Endothelial cell of umbilical vein (primary cell): Measurements from ENCODE around the gene RIPOR1. TPM values are rescaled to one million over a fixed set of nuclear protein-coding genes. Genes with fewer than 3 reads are reported as not detected.

Experiments used
- BruUV-seq: library from RNA; stranded (reverse); fragments of 400-500 nt; replicated peaks from 2 replicates; lab custom pipeline; 2021; lab: Mats Ljungman, UMichigan
- CTCF ChIA-PET: fragments of 300-600, 350-600 bp; sonication (Branson Sonifier 250); formaldehyde crosslinking; loops from one replicate; lab custom pipeline; 2021; ENCODE audit warnings: antibody characterized with exemption, inconsistent platforms; lab: Charles Lee
- POLR2A ChIA-PET: fragments of 300-600, 350-600 bp; sonication (Branson Sonifier 250); formaldehyde crosslinking; loops from one replicate; lab custom pipeline; 2021; ENCODE audit warnings: antibody characterized with exemption, inconsistent platforms; lab: Charles Lee
- DNase-seq: peaks from one replicate; pipeline ENCODE4 v3.0.0-alpha.2; 2011; ENCODE audit warnings: low read depth, low spot score
- FAIRE-seq: peaks from 2 replicates; lab custom pipeline; 2011; peaks lifted over from hg19 to GRCh38; lab: Jason Lieb, UNC
- H2AFZ ChIP-seq: 2 replicates; pipeline ENCODE4 v1.6.0; 2012; ENCODE audit warnings: low read depth, low read length, control low read depth, inconsistent platforms
- H3K27ac ChIP-seq: 2 replicates; pipeline ENCODE4 v1.5.1; 2011; ENCODE audit warnings: low read depth, mild to moderate bottlenecking, control low read depth, low read length, moderate library complexity; ENCODE audit not compliant: insufficient read depth
- H3K27me3 ChIP-seq, 2 experiments: 2 replicates each; pipeline versions ENCODE4 v1.6.0 to v1.6.1; 2011; ENCODE audit warnings: low read length in 2 of 2, mixed read lengths in 1 of 2; ENCODE audit not compliant: control insufficient read depth in 2 of 2, insufficient read depth in 2 of 2
- H3K36me3 ChIP-seq, 2 experiments: 2 replicates in 1 of 2; 3 replicates in 1 of 2; pipeline ENCODE4 v1.5.1; 2011; ENCODE audit warnings: low read length in 2 of 2, mild to moderate bottlenecking in 1 of 2, moderate library complexity in 1 of 2; ENCODE audit not compliant: control insufficient read depth in 2 of 2, insufficient read depth in 2 of 2; ENCODE audit errors: extremely low read depth in 1 of 2
- H3K4me1 ChIP-seq: 3 replicates; pipeline ENCODE4 v1.5.1; 2011; ENCODE audit warnings: mild to moderate bottlenecking, low read length; ENCODE audit not compliant: control insufficient read depth, insufficient read depth; ENCODE audit errors: extremely low read depth
- H3K4me2 ChIP-seq: 2 replicates; pipeline ENCODE4 v1.6.1; 2011; ENCODE audit warnings: low read length, control low read depth, mixed read lengths; ENCODE audit not compliant: insufficient read depth
- H3K4me3 ChIP-seq, 3 experiments: fragments of 200-600 bp in 1 of 3; sonication (generic), shearing (Covaris generic) in 1 of 3; replicated peaks in 1 of 3; 2 replicates each; pipeline ENCODE4 v1.5.1; 2011 to 2016; ENCODE audit warnings: control low read depth in 3 of 3, low read length in 3 of 3, mild to moderate bottlenecking in 2 of 3, inconsistent platforms in 1 of 3, low read depth in 1 of 3, moderate library complexity in 1 of 3; ENCODE audit not compliant: insufficient read depth in 1 of 3
- H3K79me2 ChIP-seq: 2 replicates; pipeline ENCODE4 v1.6.0; 2012; ENCODE audit warnings: low read length, inconsistent platforms; ENCODE audit not compliant: control insufficient read depth, insufficient read depth
- H3K9ac ChIP-seq: replicated peaks from 2 replicates; pipeline ENCODE3; 2011; ENCODE audit warnings: low read length, control low read depth; ENCODE audit not compliant: insufficient read depth; ENCODE audit errors: extremely low read depth
- H3K9me1 ChIP-seq: replicated peaks from 3 replicates; pipeline ENCODE4 v1.6.0; 2011; ENCODE audit warnings: mild to moderate bottlenecking, low read length; ENCODE audit not compliant: control insufficient read depth, insufficient read depth; ENCODE audit errors: extremely low read depth
- H3K9me3 ChIP-seq: replicated peaks from 2 replicates; pipeline ENCODE4 v1.5.1; 2012; ENCODE audit warnings: low read length, inconsistent platforms; ENCODE audit not compliant: control insufficient read depth, insufficient read depth
- H4K20me1 ChIP-seq: replicated peaks from 2 replicates; pipeline ENCODE3; 2011; ENCODE audit warnings: mild to moderate bottlenecking, low read length; ENCODE audit not compliant: control insufficient read depth, insufficient read depth; ENCODE audit errors: extremely low read depth
- EZH2 ChIP-seq: IDR thresholded peaks from 2 replicates; pipeline ENCODE4 v1.6.1; 2012; ENCODE audit warnings: borderline replicate concordance, low read depth, mild to moderate bottlenecking, moderate library complexity, low read length, inconsistent platforms; ENCODE audit not compliant: severe bottlenecking
- FOS ChIP-seq: IDR thresholded peaks from 2 replicates; pipeline ENCODE4 v1.6.1; 2011; ENCODE audit warnings: mild to moderate bottlenecking, low read length, moderate library complexity, borderline replicate concordance; ENCODE audit not compliant: insufficient read depth
- GATA2 ChIP-seq: IDR thresholded peaks from 2 replicates; pipeline ENCODE4 v1.7.0; 2011; ENCODE audit warnings: low read depth, mild to moderate bottlenecking, moderate library complexity, mixed read lengths, low read length; ENCODE audit not compliant: insufficient read length, insufficient read depth
- JUN ChIP-seq: IDR thresholded peaks from 2 replicates; pipeline ENCODE4 v1.6.1; 2011; ENCODE audit warnings: borderline replicate concordance, low read depth; ENCODE audit not compliant: insufficient read length, insufficient read depth
- MAX ChIP-seq: IDR thresholded peaks from 2 replicates; pipeline ENCODE4 v1.6.1; 2011; ENCODE audit not compliant: insufficient read depth, insufficient read length
- MYC ChIP-seq: IDR thresholded peaks from one replicate; pipeline ENCODE4 v1.6.1; 2011; ENCODE audit warnings: mild to moderate bottlenecking, low read depth, low read length
- POLR2A ChIP-seq: IDR thresholded peaks from 2 replicates; pipeline ENCODE4 v1.6.1; 2012; ENCODE audit warnings: low read depth, mild to moderate bottlenecking, control low read depth, low read length
- POLR2AphosphoS5 ChIP-seq: IDR thresholded peaks from 2 replicates; pipeline ENCODE4 v1.6.1; 2012; ENCODE audit warnings: low read depth, mild to moderate bottlenecking, control low read depth, low read length, moderate library complexity; ENCODE audit not compliant: insufficient read depth
- dilution Hi-C: fragments of 300-500 bp; cut with MboI; formaldehyde crosslinking; loops from one replicate; pipeline ENCODE4 v1.15.0; 2019; ENCODE audit warnings: low sequenced_read_pairs; ENCODE audit not compliant: extremely low pct_ligation_motif_present
- intact Hi-C: fragments of 100-400 bp; cut with micrococcal nuclease; formaldehyde crosslinking; loops from one replicate; pipeline ENCODE4 v1.10.0; 2022
- polyA plus RNA-seq, 4 experiments: library from polyadenylated mRNA; depleted of rRNA in 3 of 4; stranded (reverse) in 3 of 4; unstranded in 1 of 4; fragments of >200 nt; gene quantifications; 2 replicates each; pipeline versions ENCODE4 v1.2.1 to v1.2.3, GENCODE V29; 2011 to 2012; ENCODE audit warnings: missing spikeins in 1 of 4
- total RNA-seq: library from RNA; stranded (reverse); gene quantifications from 2 replicates; pipeline ENCODE4 v1.2.3, GENCODE V29; 2021
- TF ChIP-seq, protein P1 (sequence below), 2 donors: IDR thresholded peaks; 1 replicate in 1 of 2; 2 replicates in 1 of 2; pipeline ENCODE4 v1.5.1; 2011; ENCODE audit warnings: low read length in 2 of 2, mild to moderate bottlenecking in 2 of 2, moderate library complexity in 2 of 2, control low read depth in 1 of 2, inconsistent platforms in 1 of 2, low read depth in 1 of 2; ENCODE audit not compliant: insufficient read depth in 1 of 2; ENCODE audit errors: extremely low read depth in 1 of 2

RIPOR1 gene
- total and polyA plus RNA-seq, 2 donors (not counting 3 experiments of a cell fraction or from before 2014, with no cell fraction given): 45.3 to 144 TPM

DNA sequence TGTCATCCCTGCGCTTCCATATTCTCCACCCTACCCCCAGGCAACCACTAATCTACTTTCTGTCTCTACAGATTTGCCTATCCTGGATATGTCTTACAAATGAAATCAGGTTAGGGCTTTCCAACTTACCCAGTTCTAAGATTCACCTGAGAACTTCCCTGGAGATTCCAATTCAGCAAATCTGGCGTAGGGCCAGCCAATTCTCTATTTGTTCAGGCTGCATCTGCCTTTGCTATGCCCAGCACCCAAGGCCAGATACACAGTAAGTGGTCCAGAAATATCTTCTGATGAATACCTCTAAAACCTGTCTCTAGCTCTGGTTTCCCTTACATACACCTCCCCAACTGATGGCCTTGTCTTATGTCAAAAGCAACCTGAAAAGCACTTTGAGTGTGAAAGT, 23.3 kb downstream of the RIPOR1 start:
- no peaks in the 10 kb centered on the region for H3K9me1 ChIP-seq
- peaks cover 32% of the 10 kb centered on the region for H3K4me1 ChIP-seq
- POLR2A ChIA-PET: interaction anchor here (1.6 kb wide), 1 partner anchor 9 kb away, joined by 4 read pairs; no protein-coding TSS in a partner anchor
- peaks cover 0 to 4% of the 10 kb centered on the region in 2 experiments for H3K36me3 ChIP-seq
- H3K27ac ChIP-seq: no peak overlapping the region
- DNase-seq (no peak), FAIRE-seq (no peak)
- H3K4me3 ChIP-seq: no peak overlapping the region
- no peak overlapping the region for H3K9ac ChIP-seq
- no peak overlapping the region for H3K4me2 ChIP-seq
- no TSS peak for BruUV-seq
- intact Hi-C loops (no loop called here), dilution Hi-C loops (no loop called here)
- no peak for TF ChIP-seq POLR2AphosphoS5
- TF ChIP-seq EZH2: no peak
- TF ChIP-seq MYC: no peak
- no peak for TF ChIP-seq MAX
- TF ChIP-seq FOS: no peak
- TF ChIP-seq POLR2A: no peak
- no peak for TF ChIP-seq JUN
- TF ChIP-seq GATA2: no peak
- TF ChIP-seq, protein P1, sequence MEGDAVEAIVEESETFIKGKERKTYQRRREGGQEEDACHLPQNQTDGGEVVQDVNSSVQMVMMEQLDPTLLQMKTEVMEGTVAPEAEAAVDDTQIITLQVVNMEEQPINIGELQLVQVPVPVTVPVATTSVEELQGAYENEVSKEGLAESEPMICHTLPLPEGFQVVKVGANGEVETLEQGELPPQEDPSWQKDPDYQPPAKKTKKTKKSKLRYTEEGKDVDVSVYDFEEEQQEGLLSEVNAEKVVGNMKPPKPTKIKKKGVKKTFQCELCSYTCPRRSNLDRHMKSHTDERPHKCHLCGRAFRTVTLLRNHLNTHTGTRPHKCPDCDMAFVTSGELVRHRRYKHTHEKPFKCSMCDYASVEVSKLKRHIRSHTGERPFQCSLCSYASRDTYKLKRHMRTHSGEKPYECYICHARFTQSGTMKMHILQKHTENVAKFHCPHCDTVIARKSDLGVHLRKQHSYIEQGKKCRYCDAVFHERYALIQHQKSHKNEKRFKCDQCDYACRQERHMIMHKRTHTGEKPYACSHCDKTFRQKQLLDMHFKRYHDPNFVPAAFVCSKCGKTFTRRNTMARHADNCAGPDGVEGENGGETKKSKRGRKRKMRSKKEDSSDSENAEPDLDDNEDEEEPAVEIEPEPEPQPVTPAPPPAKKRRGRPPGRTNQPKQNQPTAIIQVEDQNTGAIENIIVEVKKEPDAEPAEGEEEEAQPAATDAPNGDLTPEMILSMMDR (IDR thresholded peaks at IDR 0.05; ENCODE audit: extremely low read depth in 1 of 2, insufficient read depth in 1 of 2, low read depth in 1 of 2, low read length in 2 of 2): no peak
- H3K27me3 ChIP-seq: no peaks in the 10 kb centered on the region
- no peaks in the 10 kb centered on the region for H3K9me3 ChIP-seq
- CTCF ChIA-PET: interaction anchor here (1.1 to 1.2 kb wide), 2 partner anchors 10 to 11 kb away, joined by 5 read pairs; partner anchors contain the start of gene CTCF
- H4K20me1 ChIP-seq: no peaks in the 10 kb centered on the region
- no peaks in the 10 kb centered on the region for H3K79me2 ChIP-seq
- H2AFZ ChIP-seq: no peak overlapping the region
